Liver (tissue), 9 donors: ENCODE data around the gene BAIAP2L1. TPM values are rescaled to one million over a fixed set of nuclear protein-coding genes. Genes with fewer than 3 reads are reported as not detected.

ENCODE experiments used
- DNase-seq: peaks from one replicate; pipeline ENCODE4 v3.0.0-alpha.2; 2017; ENCODE audit warnings: low spot score
- H3K27ac ChIP-seq, 2 donors: one replicate each; pipeline ENCODE4 v1.7.0; 2013; ENCODE audit warnings: inconsistent platforms in 2 of 2, low read length in 2 of 2, control low read depth in 1 of 2, low read depth in 1 of 2, mild to moderate bottlenecking in 1 of 2
- H3K27me3 ChIP-seq, 4 donors: one replicate each; pipeline versions ENCODE4 v1.6.1 to v1.7.0; 2013; ENCODE audit warnings: low read length in 3 of 4, inconsistent platforms in 1 of 4, mild to moderate bottlenecking in 1 of 4, moderate library complexity in 1 of 4; ENCODE audit not compliant: control insufficient read depth in 4 of 4, insufficient read depth in 4 of 4
- H3K36me3 ChIP-seq, 4 donors: one replicate each; pipeline versions ENCODE4 v1.6.1 to v1.7.0; 2013; ENCODE audit warnings: low read length in 3 of 4, mild to moderate bottlenecking in 3 of 4, low read depth in 1 of 4, moderate library complexity in 1 of 4; ENCODE audit not compliant: control insufficient read depth in 4 of 4, insufficient read depth in 3 of 4
- H3K4me1 ChIP-seq, 4 donors: one replicate each; pipeline versions ENCODE4 v1.6.1 to v1.7.0; 2013; ENCODE audit warnings: low read length in 3 of 4, mild to moderate bottlenecking in 3 of 4, moderate library complexity in 1 of 4; ENCODE audit not compliant: control insufficient read depth in 4 of 4, insufficient read depth in 4 of 4
- H3K4me3 ChIP-seq, 3 donors: one replicate each; pipeline versions ENCODE4 v1.6.1 to v1.7.0; 2013; ENCODE audit warnings: low read length in 3 of 3, control low read depth in 1 of 3, low read depth in 1 of 3, mild to moderate bottlenecking in 1 of 3
- H3K9ac ChIP-seq, 2 donors: one replicate each; pipeline ENCODE4 v1.7.0; 2013; ENCODE audit warnings: low read length in 2 of 2, mild to moderate bottlenecking in 2 of 2, moderate library complexity in 2 of 2, control low read depth in 1 of 2, low read depth in 1 of 2
- H3K9me3 ChIP-seq, 4 donors: one replicate each; pipeline versions ENCODE4 v1.6.1 to v1.7.0; 2013; ENCODE audit warnings: low read length in 3 of 4; ENCODE audit not compliant: control insufficient read depth in 4 of 4
- ATF3 ChIP-seq: IDR thresholded peaks from 2 replicates; pipeline ENCODE4 v1.6.1; 2016; ENCODE audit warnings: antibody characterized with exemption
- CTCF ChIP-seq: fragments of 150-350 bp; IDR thresholded peaks from 2 replicates; pipeline ENCODE4 v1.5.1; 2017; ENCODE audit warnings: improper control_type of control experiment, low read depth, low read length; ENCODE audit not compliant: missing input control
- EGR1 ChIP-seq, 2 donors: IDR thresholded peaks; 2 replicates each; pipeline ENCODE4 v1.6.1; 2016 to 2018; ENCODE audit warnings: antibody characterized with exemption in 2 of 2, low read depth in 2 of 2
- FOXA1 ChIP-seq: IDR thresholded peaks from 2 replicates; pipeline ENCODE4 v1.6.1; 2016; ENCODE audit warnings: antibody characterized with exemption
- FOXA2 ChIP-seq: IDR thresholded peaks from 2 replicates; pipeline ENCODE4 v1.6.1; 2016; ENCODE audit warnings: antibody characterized with exemption
- HNF4A ChIP-seq, 2 donors: conservative IDR thresholded peaks; 2 replicates each; pipeline ENCODE4 v1.6.1; 2016; ENCODE audit warnings: antibody characterized with exemption in 2 of 2, mild to moderate bottlenecking in 2 of 2
- HNF4G ChIP-seq: IDR thresholded peaks from 2 replicates; pipeline ENCODE4 v1.6.1; 2016; ENCODE audit warnings: antibody characterized with exemption
- JUND ChIP-seq, 2 donors: IDR thresholded peaks; 2 replicates each; pipeline ENCODE4 v1.6.1; 2016; ENCODE audit warnings: antibody characterized with exemption in 2 of 2
- MAX ChIP-seq: IDR thresholded peaks from 2 replicates; pipeline ENCODE4 v1.6.1; 2016; ENCODE audit warnings: antibody characterized with exemption
- NR2F2 ChIP-seq: IDR thresholded peaks from 2 replicates; pipeline ENCODE4 v1.6.1; 2016; ENCODE audit warnings: antibody characterized with exemption
- RAD21 ChIP-seq, 2 donors: IDR thresholded peaks; 2 replicates each; pipeline ENCODE4 v1.6.1; 2016; ENCODE audit warnings: antibody characterized with exemption in 2 of 2, mild to moderate bottlenecking in 2 of 2
- RXRA ChIP-seq, 2 donors: IDR thresholded peaks; 2 replicates each; pipeline ENCODE4 v1.6.1; 2017 to 2018; ENCODE audit warnings: antibody characterized with exemption in 2 of 2, mild to moderate bottlenecking in 1 of 2
- SP1 ChIP-seq: IDR thresholded peaks from 2 replicates; pipeline ENCODE4 v1.6.1; 2018; ENCODE audit warnings: antibody characterized with exemption, mild to moderate bottlenecking
- YY1 ChIP-seq: IDR thresholded peaks from 2 replicates; pipeline ENCODE4 v1.6.1; 2016; ENCODE audit warnings: antibody characterized with exemption, mild to moderate bottlenecking
- ZBTB33 ChIP-seq: IDR thresholded peaks from 2 replicates; pipeline ENCODE4 v1.6.1; 2016; ENCODE audit warnings: antibody characterized with exemption
- WGBS: extraction: QIAGEN DNeasy Blood & Tissue Kit; methylation state at CpG from one replicate; pipeline ENCODE4 v1.1.7; 2013; 5-methylcytosine and 5-hydroxymethylcytosine counted together
- polyA plus RNA-seq, 2 donors: library from polyadenylated mRNA; stranded (reverse) in 1 of 2; unstranded in 1 of 2; fragments of 200-250 nt in 1 of 2; fragments of >200 nt in 1 of 2; fragmentation: Nextera tagmentation in 1 of 2; extraction: Ambion mirVana in 1 of 2; gene quantifications; one replicate each; pipeline versions ENCODE4 v1.2.1 to v1.2.3, GENCODE V29; 2013 to 2015
- total RNA-seq, 2 donors: library from RNA; depleted of rRNA; stranded (reverse); fragments of >200 nt; gene quantifications; one replicate each; pipeline ENCODE4 v1.2.3, GENCODE V29; 2014
- donor health status: healthy.
- donor health status: healthy.
- donor health status: healthy.
- donor health status: healthy.
- donor health status: healthy.

The BAIAP2L1 gene
- total and polyA plus RNA-seq, 4 donors, result 5.4 to 8.9 (median 8.7) TPM

GRCh38 chr7:98305951-98306535, 94.8 kb downstream of the BAIAP2L1 start:
- WGBS, result 82% methylated on average over 22 of the region's 22 CpGs
- peaks cover 3 to 34% (median 19%) of the 10 kb centered on the region in 4 donors for H3K36me3 ChIP-seq
- DNase-seq, result no peak
- no peaks in the 10 kb centered on the region for H3K9me3 ChIP-seq
- TF ChIP-seq FOXA1 (no peak), HNF4G (no peak), YY1 (no peak), NR2F2 (no peak), HNF4A (conservative IDR thresholded peaks at IDR 0.05) (no peak), MAX (no peak), RAD21 (IDR thresholded peaks at IDR 0.05) (no peak), EGR1 (IDR thresholded peaks at IDR 0.05; ENCODE audit: low read depth in 2 of 2) (no peak), CTCF (no peak), RXRA (IDR thresholded peaks at IDR 0.05) (no peak), JUND (IDR thresholded peaks at IDR 0.05) (no peak), ZBTB33 (no peak), ATF3 (no peak), SP1 (no peak), FOXA2 (no peak)
- H3K4me1 ChIP-seq, result peaks cover 0 to 13% (median 6%) of the 10 kb centered on the region in 4 donors
- no peak overlapping the region for H3K9ac ChIP-seq
- H3K27me3 ChIP-seq, result no peaks in the 10 kb centered on the region
- H3K4me3 ChIP-seq, result no peak overlapping the region
- H3K27ac ChIP-seq, result no peak overlapping the region

- no peak for DNase-seq
- Histone ChIP-seq H3K27ac (no peak overlapping the region), H3K9me3 (no peaks in the 10 kb centered on the region), H3K4me3 (no peak overlapping the region), H3K27me3 (no peaks in the 10 kb centered on the region), H3K9ac (no peak overlapping the region), H3K4me1 (peaks cover 5 to 24% (median 12%) of the 10 kb centered on the region in 4 donors), H3K36me3 (peaks cover 3 to 28% (median 8%) of the 10 kb centered on the region in 4 donors)
- TF ChIP-seq YY1 (no peak), JUND (IDR thresholded peaks at IDR 0.05) (no peak)
- WGBS, result 84% methylated on average over 15 of the region's 15 CpGs
These were observed 97.0 kb downstream of the BAIAP2L1 start for GRCh38 chr7:98303906-98304305.
